ENCODE data around the gene GOLGA6D.
"Not testable (repeated sequence)": the region's sequence is repeated elsewhere in the genome, so short reads cannot be mapped to it uniquely, and the experiment has no call there.

Gene GOLGA6D

GRCh38 chr15:75342221-75342620, 59.6 kb downstream of the GOLGA6D start:
- Histone ChIP-seq H3K4me3 (replicated peaks; ENCODE audit: insufficient read depth, low read length) (no peak overlapping the region), H3K27me3 (ENCODE audit: insufficient read depth, poor library complexity, severe bottlenecking) (peaks cover 4% of the 10 kb centered on the region), H3K27ac (replicated peaks) (no peak overlapping the region)
- TF ChIP-seq GABPA (IDR thresholded peaks at IDR 0.05; ENCODE audit: low read depth) (no peak), REST (IDR thresholded peaks at IDR 0.05; ENCODE audit: insufficient replicate concordance, low read depth) (no peak)
- DNase-seq (ENCODE audit: low read depth in 1 of 2, low spot score in 1 of 2): no peak

GRCh38 chr15:75343953-75344352, 61.3 kb downstream of the GOLGA6D start:
- DNase-seq (ENCODE audit: low read depth in 1 of 2, low spot score in 1 of 2); H3K27ac ChIP-seq (replicated peaks); H3K4me3 ChIP-seq (replicated peaks; ENCODE audit: insufficient read depth, low read length): not testable (repeated sequence)

More at GRCh38 chr15:75343953-75344352, 61.3 kb downstream of the GOLGA6D start:
- H3K27me3 ChIP-seq (ENCODE audit: insufficient read depth, poor library complexity, severe bottlenecking): peaks cover 16% of the 10 kb centered on the region
